LNCaP clone FGC (cell line): ENCODE results near the gene CREBBP.

Source experiments
- DNase-seq: peaks from one replicate; pipeline ENCODE4 v3.0.0-alpha.2; 2011; ENCODE audit warnings: low read depth
- H3K4me3 ChIP-seq: 2 replicates; pipeline ENCODE4 v1.5.1; 2011; ENCODE audit warnings: mild to moderate bottlenecking, low read depth, low read length, control low read depth
- TF ChIP-seq, protein P1 (sequence below): IDR thresholded peaks from 2 replicates; pipeline ENCODE4 v1.5.1; 2012; ENCODE audit warnings: mild to moderate bottlenecking; ENCODE audit not compliant: control insufficient read depth, insufficient read depth; ENCODE audit errors: extremely low read depth

The CREBBP gene

DNA sequence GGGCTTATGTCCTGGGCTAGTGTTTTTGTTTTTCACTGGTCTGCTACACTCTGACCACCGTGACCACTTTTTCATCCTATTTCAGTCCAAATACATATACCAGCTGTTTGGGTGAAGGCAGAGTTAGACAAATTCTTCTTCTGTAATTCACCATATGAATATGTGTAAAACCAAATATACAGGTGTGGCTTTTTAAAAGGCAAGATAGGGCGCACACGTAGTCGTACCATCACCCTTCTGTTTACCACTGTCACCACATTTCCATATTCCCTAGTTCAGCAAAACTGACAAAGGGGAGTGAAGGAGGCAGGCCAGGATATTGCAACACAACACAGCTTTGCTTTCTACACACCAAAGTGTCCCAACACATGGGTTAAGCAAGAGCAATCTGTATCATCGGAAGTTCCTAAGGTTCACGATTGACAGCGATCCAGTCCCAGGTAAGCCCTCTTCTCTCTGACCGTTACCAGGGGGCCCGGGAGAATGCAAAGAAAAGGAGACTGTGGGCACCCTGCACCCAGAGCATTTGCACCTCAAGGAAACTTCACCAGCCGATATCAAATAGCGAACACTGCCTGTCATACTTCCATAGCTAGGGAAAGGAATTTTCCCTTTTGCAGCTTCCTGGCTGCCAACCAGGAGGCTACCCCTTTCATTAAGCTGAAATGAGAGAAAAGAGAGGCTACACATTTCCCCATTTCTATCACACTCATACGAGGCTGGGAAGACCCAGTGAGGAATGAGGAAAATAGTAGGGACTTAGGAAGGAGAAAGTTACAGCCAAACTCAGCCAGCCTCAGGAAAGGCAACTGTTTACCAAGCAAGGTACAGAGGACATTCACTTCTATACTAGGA, 23.1 kb downstream of the CREBBP start:
- H3K4me3 ChIP-seq: no peak overlapping the region
- TF ChIP-seq, protein P1, sequence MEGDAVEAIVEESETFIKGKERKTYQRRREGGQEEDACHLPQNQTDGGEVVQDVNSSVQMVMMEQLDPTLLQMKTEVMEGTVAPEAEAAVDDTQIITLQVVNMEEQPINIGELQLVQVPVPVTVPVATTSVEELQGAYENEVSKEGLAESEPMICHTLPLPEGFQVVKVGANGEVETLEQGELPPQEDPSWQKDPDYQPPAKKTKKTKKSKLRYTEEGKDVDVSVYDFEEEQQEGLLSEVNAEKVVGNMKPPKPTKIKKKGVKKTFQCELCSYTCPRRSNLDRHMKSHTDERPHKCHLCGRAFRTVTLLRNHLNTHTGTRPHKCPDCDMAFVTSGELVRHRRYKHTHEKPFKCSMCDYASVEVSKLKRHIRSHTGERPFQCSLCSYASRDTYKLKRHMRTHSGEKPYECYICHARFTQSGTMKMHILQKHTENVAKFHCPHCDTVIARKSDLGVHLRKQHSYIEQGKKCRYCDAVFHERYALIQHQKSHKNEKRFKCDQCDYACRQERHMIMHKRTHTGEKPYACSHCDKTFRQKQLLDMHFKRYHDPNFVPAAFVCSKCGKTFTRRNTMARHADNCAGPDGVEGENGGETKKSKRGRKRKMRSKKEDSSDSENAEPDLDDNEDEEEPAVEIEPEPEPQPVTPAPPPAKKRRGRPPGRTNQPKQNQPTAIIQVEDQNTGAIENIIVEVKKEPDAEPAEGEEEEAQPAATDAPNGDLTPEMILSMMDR: no peak
- no peak for DNase-seq

DNA sequence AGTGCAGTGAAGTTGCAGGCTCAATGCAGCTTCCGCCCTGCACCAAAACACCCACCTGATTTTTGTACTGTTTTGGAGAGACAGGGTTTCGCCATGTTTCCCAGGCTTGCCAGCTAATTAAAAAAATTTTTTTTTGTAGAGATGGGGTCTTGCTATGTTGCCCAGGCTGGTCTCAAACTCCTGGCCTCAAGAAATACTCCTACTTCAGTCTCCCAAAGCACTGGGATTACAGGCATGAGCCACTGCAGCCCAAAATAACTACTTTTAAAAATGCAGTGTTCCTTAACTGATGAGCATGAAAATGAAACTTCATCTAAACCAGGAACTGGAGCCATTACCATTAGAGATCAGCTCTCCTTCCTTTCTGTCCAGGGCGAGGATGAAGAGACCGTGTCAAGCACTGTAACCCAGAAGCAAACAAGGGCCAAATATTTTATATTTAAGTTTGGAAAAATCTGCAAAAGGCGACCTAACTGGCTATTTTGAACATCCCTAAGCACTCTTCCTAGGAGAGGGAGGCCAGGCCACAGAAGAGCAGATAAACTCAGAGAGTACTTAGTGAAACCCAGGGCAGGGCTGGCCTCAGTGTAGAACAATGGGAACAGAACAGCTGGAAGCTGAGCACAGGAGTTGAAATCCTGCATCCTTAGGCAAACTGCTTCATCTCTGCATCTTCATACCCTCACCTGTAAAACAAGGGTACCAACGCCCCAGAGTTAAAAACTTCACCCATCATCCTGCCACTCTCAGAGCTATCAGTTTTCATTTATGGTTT, 24.0 kb downstream of the CREBBP start:
- TF ChIP-seq, protein P1: no peak
- no peak overlapping the region for H3K4me3 ChIP-seq
- no peak for DNase-seq

DNA sequence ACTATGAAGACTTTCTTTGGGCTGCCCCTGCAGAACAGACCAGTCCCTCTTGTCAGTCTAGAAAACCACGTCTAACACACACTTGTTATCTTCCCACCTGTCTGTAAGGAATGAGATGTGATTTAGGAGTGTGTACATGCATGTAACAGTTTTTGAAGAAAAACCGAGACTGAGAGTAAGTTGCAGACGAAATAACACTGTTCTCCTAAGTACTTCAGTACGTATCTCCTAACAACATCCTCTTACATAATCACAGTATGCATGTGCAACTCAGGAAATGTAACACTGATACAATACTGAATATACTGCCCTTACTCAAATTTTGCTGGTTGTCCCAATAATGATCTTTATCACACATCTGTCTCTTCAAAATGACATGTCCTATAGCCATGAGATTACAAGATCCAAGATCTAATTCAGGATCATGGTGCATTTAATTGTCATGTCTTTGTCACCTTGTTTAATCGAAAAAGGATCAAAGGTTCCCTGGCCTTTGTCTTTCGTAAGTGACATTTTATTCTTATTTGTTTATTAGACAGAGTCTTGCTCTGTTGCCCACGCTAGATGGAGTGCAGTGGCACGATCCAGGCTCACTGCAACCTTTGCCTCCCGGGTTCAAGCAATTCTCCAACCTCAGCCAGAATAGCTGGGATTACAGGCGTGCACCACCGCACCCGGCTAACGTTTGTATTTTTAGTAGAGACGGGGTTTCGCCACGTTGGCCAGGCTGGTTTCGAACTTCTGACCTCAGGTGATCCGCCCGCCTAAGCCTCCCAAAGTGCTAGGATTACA, 25.6 kb downstream of the CREBBP start:
- DNase-seq: no peak
- TF ChIP-seq, protein P1: no peak

DNA sequence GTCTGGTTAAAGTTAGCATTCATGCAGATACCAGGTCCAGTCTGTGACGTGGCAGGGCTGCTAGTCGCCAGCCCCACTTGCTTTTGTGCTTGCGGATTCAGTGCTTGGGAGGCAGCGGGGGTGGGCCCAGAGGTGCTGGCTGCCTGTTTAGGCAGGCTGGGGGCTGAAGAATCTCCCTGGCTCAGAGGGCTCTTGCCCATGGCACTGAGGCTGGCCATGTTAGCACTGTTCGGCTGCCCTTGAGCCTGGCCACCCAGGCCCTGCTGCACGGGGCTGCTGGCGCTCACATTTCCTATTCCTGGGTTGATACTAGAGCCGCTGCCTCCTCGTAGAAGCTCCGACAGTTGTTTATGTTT, 30.0 kb downstream of the CREBBP start:
- TF ChIP-seq, protein P1: no peak
- H3K4me3 ChIP-seq: no peak overlapping the region
- DNase-seq: no peak

More for the DNA sequence above, 25.6 kb downstream of the CREBBP start:
- H3K4me3 ChIP-seq: no peak overlapping the region

DNA sequence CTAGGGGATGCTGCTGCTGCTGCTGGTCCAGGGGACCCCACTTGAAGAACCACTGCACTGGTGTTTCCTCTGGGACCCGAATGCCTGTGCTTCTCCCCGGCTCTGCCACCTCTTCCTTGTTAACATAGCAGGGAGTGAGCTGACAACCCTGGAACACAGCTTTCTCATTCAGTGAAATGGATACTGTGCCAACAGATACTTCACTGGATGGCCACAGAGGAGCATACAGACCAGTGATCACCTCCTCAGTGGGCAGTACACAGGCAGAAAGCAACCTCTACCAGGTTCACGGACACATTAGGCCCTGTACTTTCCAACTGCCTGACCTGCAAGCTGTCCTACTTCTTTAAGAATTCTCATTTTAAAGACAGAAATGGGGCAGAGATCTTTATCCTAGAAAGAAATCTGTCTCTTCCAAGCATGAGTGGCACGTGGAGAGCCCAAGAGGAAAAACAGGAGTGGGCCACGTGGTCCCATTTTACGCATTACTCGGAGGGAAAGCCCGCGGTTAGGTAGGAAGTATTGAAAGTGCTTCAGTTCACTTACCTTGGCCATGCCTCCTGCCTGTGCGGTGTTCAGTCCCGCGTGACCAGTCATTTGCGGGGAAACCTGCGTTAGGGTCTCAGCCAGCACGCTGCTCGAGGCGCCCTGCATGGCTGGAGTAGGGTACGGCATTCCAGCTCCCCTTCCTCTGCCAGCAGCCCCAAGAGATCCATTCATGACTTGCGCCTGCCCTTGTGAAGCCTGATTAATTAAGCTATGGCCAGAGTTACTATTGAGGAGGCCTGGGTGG, 30.6 kb downstream of the CREBBP start:
- TF ChIP-seq, protein P1: no peak
- DNase-seq: no peak
- no peak overlapping the region for H3K4me3 ChIP-seq

DNA sequence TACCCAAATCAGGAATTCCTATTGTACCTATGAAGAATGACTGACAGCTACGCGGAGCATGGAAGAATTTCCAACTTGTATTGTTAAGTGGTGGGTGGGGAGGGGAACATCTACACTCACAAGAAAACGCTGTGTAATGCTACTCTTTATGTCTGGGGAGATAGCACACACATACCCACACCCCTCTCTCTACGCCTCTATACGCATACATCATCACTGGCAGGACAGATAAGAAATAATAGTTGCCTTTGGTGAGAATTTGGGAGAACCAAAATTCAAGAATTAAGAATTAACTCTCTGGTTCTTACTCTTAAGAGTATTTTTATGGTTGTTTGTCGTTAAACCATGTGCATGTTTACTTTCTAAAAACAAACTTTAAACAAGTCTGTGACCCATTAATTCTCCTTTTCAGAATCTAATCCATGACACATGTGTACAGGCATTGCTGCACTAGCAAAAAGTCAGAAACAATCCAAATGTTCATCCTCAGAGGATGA, 33.9 kb downstream of the CREBBP start:
- TF ChIP-seq, protein P1: no peak
- DNase-seq: no peak
- H3K4me3 ChIP-seq: 0 out of 2 replicates have a peak overlapping the region, but pooled peaks have one; percentile 0
